Measurements from ENCODE around the gene PLCH1.

The PLCH1 gene

GRCh38 chr3:155712008-155712407, 32.9 kb downstream of the PLCH1 start:
- TF ChIP-seq ESRRG (CRISPR knock-in tag; IDR thresholded peaks at IDR 0.05) (no peak), GLIS3 (CRISPR knock-in tag; IDR thresholded peaks at IDR 0.05) (no peak), CREB5 (CRISPR knock-in tag; IDR thresholded peaks at IDR 0.05; ENCODE audit: low read depth) (no peak), ZFP30 (CRISPR knock-in tag; IDR thresholded peaks at IDR 0.05) (no peak), TCF4 (CRISPR knock-in tag; IDR thresholded peaks at IDR 0.05; ENCODE audit: borderline replicate concordance) (no peak), BACH2 (CRISPR knock-in tag; IDR thresholded peaks at IDR 0.05; ENCODE audit: borderline replicate concordance) (no peak), ZFP3 (CRISPR knock-in tag; IDR thresholded peaks at IDR 0.05) (no peak), CSDC2 (CRISPR knock-in tag; IDR thresholded peaks at IDR 0.05) (no peak), ZNF70 (CRISPR knock-in tag; IDR thresholded peaks at IDR 0.05) (no peak), ARNTL (CRISPR knock-in tag; IDR thresholded peaks at IDR 0.05; ENCODE audit: borderline replicate concordance, low read depth) (no peak), ZNF565 (CRISPR knock-in tag; conservative IDR thresholded peaks at IDR 0.05; ENCODE audit: low read depth) (no peak), ZC3H10 (CRISPR knock-in tag; IDR thresholded peaks at IDR 0.05) (no peak), POU6F1 (CRISPR knock-in tag; IDR thresholded peaks at IDR 0.05; ENCODE audit: borderline replicate concordance, low read depth) (no peak), PPARA (CRISPR knock-in tag; IDR thresholded peaks at IDR 0.05; ENCODE audit: borderline replicate concordance) (no peak), TSHZ2 (CRISPR knock-in tag; IDR thresholded peaks at IDR 0.05) (no peak)
- TF ChIP-seq, protein P1, sequence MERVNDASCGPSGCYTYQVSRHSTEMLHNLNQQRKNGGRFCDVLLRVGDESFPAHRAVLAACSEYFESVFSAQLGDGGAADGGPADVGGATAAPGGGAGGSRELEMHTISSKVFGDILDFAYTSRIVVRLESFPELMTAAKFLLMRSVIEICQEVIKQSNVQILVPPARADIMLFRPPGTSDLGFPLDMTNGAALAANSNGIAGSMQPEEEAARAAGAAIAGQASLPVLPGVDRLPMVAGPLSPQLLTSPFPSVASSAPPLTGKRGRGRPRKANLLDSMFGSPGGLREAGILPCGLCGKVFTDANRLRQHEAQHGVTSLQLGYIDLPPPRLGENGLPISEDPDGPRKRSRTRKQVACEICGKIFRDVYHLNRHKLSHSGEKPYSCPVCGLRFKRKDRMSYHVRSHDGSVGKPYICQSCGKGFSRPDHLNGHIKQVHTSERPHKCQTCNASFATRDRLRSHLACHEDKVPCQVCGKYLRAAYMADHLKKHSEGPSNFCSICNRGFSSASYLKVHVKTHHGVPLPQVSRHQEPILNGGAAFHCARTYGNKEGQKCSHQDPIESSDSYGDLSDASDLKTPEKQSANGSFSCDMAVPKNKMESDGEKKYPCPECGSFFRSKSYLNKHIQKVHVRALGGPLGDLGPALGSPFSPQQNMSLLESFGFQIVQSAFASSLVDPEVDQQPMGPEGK (CRISPR knock-in tag; IDR thresholded peaks at IDR 0.05; ENCODE audit: borderline replicate concordance) = no peak
- no peak for ATAC-seq

DNA sequence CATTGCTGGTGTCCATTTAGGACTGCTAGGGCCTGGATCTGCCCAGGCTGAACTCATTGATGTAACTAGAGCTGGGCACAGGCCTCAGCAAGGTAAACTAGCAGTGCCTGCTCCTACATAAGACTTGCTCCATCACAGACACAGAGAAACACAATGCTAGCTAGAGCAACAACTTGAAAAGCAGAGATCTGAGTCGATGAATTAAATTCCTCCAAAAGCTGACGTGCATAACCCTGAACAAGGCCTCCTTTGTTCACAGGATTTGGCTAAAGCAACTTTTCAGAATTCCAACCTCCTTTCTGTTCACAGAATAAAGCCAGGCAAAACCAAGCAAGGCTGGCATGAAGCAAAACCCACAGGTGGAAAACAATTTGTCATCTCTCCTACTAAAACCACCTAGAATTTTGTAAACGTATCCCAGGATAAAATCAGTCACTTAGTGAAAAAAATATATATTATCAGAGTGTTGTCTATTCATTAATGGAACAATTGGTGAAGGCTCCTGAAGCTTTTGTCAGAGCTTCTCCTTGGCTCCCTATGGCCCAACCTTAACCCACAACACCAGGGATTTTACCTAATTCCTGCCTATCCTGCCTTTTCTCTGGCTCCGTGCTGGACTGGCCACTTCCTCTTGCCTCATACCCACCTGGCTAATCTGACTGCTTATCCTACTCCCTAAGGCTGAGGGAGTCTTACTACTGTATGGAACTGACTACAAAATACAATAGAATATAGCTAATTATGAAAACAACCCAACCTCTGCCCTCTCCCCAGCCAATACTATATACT, 39.9 kb downstream of the PLCH1 start:
- TF ChIP-seq CSDC2 (CRISPR knock-in tag; IDR thresholded peaks at IDR 0.05) (no peak), POU6F1 (CRISPR knock-in tag; IDR thresholded peaks at IDR 0.05; ENCODE audit: borderline replicate concordance, low read depth) (no peak), ESRRG (CRISPR knock-in tag; IDR thresholded peaks at IDR 0.05) (no peak), TOX (CRISPR knock-in tag; IDR thresholded peaks at IDR 0.05; ENCODE audit: borderline replicate concordance) (no peak), TCF4 (CRISPR knock-in tag; IDR thresholded peaks at IDR 0.05; ENCODE audit: borderline replicate concordance) (no peak), ZNF70 (CRISPR knock-in tag; IDR thresholded peaks at IDR 0.05) (no peak), OSR1 (CRISPR knock-in tag; IDR thresholded peaks at IDR 0.05) (no peak), ZNF565 (CRISPR knock-in tag; conservative IDR thresholded peaks at IDR 0.05; ENCODE audit: low read depth) (no peak), SNAI2 (CRISPR knock-in tag; IDR thresholded peaks at IDR 0.05) (no peak), ISL1 (CRISPR knock-in tag; IDR thresholded peaks at IDR 0.05) (no peak), TSHZ2 (CRISPR knock-in tag; IDR thresholded peaks at IDR 0.05) (no peak), CSRNP3 (CRISPR knock-in tag; IDR thresholded peaks at IDR 0.05) (no peak), ZFP3 (CRISPR knock-in tag; IDR thresholded peaks at IDR 0.05) (no peak), GLIS3 (CRISPR knock-in tag; IDR thresholded peaks at IDR 0.05) (no peak), ZNF8 (CRISPR knock-in tag; IDR thresholded peaks at IDR 0.05) (no peak), ZFP30 (CRISPR knock-in tag; IDR thresholded peaks at IDR 0.05) (no peak)

More for the DNA sequence above, 39.9 kb downstream of the PLCH1 start:
- no peak for ATAC-seq
